Stimulated activated CD4-positive, alpha-beta T cell treated with anti-CD3 and anti-CD28 coated beads, Interleukin-2, amount 100 ng/mL, for 24 hours (primary cell): Measurements from ENCODE around the gene PRR36.

ENCODE experiments used
- DNase-seq, 2 donors: peaks; one replicate each; pipeline ENCODE4 v3.0.0-alpha.2; 2020

Gene PRR36

GRCh38 chr19:7842661-7843294 is 31.4 kb downstream of the PRR36 start:
- DNase-seq: no peak

DNA sequence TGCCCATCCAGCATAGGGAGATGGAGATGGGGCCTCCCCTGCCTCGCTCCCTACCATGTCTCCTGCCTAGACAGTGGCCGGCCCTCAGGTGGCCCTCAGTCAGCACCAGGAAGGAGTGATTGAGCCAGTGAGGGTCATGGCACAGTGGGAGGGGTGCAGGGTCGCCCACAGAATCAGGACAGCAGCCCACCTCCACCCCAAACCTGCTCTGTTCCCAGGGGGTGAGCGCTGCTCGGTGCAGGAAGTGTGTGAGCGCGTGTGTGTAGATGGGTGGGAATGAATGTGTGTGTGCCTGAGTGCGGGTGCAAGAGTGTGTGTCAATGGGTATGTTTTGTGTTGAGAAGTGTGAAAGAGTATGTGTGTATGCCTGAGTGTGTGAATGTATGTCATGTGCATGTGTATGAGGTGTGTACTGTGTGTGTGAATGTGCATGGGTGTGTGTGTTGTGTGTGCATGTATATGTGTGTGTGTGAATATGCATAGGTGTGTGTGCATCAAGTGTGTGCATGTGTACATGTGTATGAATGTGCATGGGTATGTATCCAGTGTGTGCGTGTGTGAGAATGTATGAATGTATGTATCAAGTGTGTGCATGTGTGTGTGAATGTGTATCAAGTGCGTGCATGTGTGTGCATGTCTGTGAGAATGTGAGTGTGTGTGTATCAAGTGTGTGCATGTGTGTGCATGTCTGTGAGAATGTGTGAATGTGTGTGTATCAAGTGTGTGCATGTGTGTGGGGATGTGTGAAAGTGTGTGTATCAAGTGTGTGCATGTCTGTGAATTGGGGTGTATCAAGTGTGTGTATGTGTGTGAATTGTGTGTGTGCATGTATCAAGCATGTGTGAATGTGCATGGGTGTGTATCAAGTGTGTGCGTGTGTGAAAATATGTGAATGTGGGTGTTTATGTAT is 32.2 kb downstream of the PRR36 start:
- no peak for DNase-seq

- DNase-seq: no peak
Observed at GRCh38 chr19:7840629-7841028, 33.6 kb downstream of the PRR36 start.

DNA sequence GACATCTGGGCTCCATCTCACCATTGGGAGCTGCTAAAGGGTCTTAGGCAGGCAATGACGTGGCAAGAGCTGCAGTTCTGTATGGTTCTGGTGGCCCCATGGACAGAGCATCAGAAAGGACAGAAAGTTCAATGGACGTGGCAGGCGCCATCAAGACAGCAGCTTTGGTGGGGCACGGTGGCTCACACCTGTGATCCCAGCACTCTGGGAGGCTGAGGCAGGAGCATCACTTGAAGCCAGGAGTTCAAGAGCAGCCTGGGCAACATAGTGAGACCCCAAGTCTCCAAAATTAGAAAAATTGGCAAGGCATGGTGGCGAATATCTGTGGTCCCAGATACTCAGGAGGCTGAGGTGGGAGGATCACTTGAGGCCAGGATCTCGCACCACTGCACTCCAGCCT is 34.7 kb downstream of the PRR36 start:
- DNase-seq: no peak

- DNase-seq: no peak
Observed at GRCh38 chr19:7833225-7834099, 40.7 kb downstream of the PRR36 start.

DNA sequence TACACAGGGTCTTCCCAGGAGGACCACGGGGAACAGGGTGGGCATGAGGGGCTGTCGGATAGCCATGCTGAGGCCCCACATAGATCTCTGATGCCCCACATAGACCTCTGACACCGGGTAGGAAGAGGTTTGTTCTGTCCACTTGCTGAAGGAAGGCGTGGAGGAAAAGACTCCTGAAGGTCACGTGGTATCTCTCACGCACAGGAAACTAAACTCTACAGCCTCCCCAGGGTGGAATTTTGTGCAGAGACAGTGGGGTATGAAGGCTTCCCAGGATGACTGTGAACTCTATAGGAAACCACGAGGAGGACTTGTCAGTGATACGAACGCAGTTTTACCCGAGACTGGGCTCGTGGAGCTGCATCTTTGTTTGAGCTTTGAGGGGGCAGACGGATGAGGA is 41.4 kb downstream of the PRR36 start:
- no peak for DNase-seq

- no peak for DNase-seq
Observed at GRCh38 chr19:7832009-7832408, 42.2 kb downstream of the PRR36 start.

- DNase-seq: no peak
Observed at GRCh38 chr19:7831452-7831851, 42.7 kb downstream of the PRR36 start.

GRCh38 chr19:7830823-7831222 is 43.4 kb downstream of the PRR36 start:
- no peak for DNase-seq

GRCh38 chr19:7830272-7830771 is 43.9 kb downstream of the PRR36 start:
- DNase-seq: no peak

GRCh38 chr19:7829561-7830271 is 44.5 kb downstream of the PRR36 start, which contains the start of gene EVI5L:
Gene EVI5L (plus strand): TSS chr19:7830218. CDS start chr19:7846543, 16,325 bp downstream.
- peak; percentile 100 for DNase-seq

DNA sequence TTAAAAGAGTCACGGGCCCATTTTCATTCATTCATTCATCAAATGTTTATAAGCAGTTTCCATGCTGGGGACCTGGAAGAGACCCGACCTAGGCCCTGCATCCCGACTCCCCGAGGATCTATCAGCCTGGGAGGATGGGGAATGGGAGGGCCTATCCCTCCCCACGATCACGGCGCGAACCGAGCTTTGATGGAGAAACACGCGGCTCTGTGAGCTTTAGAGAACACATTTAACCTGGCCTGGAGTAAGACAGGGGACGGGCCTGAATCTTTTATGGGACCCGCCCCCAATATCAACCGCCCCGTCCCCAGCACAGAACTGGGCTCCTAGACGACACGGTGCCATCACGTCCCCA is 45.0 kb downstream of the PRR36 start:
- no peak for DNase-seq

- DNase-seq: no peak
Observed at GRCh38 chr19:7823686-7824301, 50.4 kb downstream of the PRR36 start.

DNA sequence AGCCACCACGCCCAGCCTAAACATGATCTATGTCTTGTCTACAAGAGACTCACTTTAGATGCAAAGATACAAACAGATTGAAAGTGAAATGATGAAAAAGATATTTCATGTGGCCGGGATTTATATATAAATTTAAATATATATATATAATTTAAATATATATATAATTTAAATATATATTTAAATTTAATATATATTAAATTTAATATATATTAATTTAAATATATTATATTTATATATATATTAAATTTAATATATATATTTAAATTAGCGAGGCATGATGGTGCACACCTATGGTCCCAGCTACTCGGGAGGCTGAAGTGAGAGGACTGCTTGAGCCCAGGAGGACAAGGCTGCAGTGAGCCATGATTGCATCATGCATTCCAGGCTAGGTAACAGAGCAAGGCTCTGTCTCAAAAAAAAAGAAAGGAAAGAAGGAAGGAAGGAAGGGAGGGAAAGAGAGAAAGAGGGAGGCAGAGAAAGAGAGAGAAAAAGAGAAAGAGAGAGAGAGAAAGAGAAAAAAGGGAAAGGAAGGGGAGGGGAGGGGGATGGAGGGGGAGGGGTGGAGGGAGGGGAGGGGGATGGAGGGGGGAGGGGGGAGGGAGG is 51.2 kb downstream of the PRR36 start:
- DNase-seq: no peak

- DNase-seq: no peak
Observed at GRCh38 chr19:7820588-7820987, 53.6 kb downstream of the PRR36 start.

DNA sequence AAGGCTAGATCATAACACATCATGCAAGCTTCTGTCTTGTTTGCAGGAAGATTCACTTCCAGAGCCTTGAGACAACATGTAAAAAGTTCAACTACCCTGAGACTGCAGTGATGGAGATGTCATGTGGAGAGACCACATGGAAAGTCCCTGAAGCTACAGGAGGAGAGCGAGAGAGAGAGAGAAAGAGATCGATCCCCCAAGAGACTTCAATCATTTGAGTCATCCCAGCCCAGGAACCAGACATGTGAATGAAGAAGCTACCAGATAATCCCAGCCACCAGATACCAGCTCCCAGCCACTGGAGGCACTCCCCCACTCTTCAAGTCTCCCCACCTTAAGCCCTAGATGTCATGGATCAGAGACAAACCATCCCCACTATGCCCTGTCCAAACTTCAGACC is 54.9 kb downstream of the PRR36 start:
- DNase-seq: no peak

GRCh38 chr19:7818806-7819205 is 55.4 kb downstream of the PRR36 start:
- no peak for DNase-seq
